Activated gamma-delta T cell (primary cell): Measurements from ENCODE around the gene OR6K6.

Experiments used
- DNase-seq: peaks from one replicate; lab custom pipeline; 2025; lab: John Stamatoyannopoulos, UW

OR6K6 gene

GRCh38 chr1:158801396-158801795, 46.9 kb downstream of the OR6K6 start:
- no peak for DNase-seq

GRCh38 chr1:158803678-158804077, 49.2 kb downstream of the OR6K6 start:
- no peak for DNase-seq
